ENCODE results near the gene HSPA1B.
"Not testable (repeated sequence)": the region's sequence is repeated elsewhere in the genome, so short reads cannot be mapped to it uniquely, and the experiment has no call there.

- TF ChIP-seq CTCF (IDR thresholded peaks at IDR 0.05; ENCODE audit: low read depth, low read length, poor library complexity, severe bottlenecking); EZH2phosphoT487 (IDR thresholded peaks at IDR 0.05; ENCODE audit: borderline replicate concordance, low read length): not testable (repeated sequence)
Observed at GRCh38 chr6:31817929-31818511, 9.5 kb upstream of the HSPA1B start.
